CD14-positive monocyte (primary cell): Measurements from ENCODE around the gene ESRRA. TPM values are rescaled to one million over a fixed set of nuclear protein-coding genes. Genes with fewer than 3 reads are reported as not detected.

Experiments
- DNase-seq, 3 donors: peaks; one replicate each; pipeline ENCODE4 v3.0.0-alpha.2; 2011 to 2022
- H2AFZ ChIP-seq: 2 replicates; pipeline ENCODE4 v1.6.0; 2012; ENCODE audit warnings: mild to moderate bottlenecking, low read depth, low read length, inconsistent platforms; ENCODE audit not compliant: insufficient read depth, poor library complexity, severe bottlenecking
- H3K27ac ChIP-seq, 2 donors: 1 replicate in 1 of 2; 2 replicates in 1 of 2; pipeline ENCODE4 v1.5.1; 2012 to 2013; ENCODE audit warnings: low read length in 2 of 2, control low read depth in 1 of 2, inconsistent platforms in 1 of 2, low read depth in 1 of 2, mild to moderate bottlenecking in 1 of 2
- H3K27me3 ChIP-seq, 2 donors: one replicate each; pipeline versions ENCODE4 v1.6.0 to v1.6.1; 2011 to 2013; ENCODE audit warnings: low read length in 2 of 2; ENCODE audit not compliant: control insufficient read depth in 2 of 2, insufficient read depth in 2 of 2
- H3K36me3 ChIP-seq, 2 donors: replicated peaks in 1 of 2; 1 replicate in 1 of 2; 2 replicates in 1 of 2; pipeline versions ENCODE4 v1.5.1 to v1.6.1; 2012 to 2013; ENCODE audit warnings: low read length in 2 of 2, control low read depth in 1 of 2, inconsistent platforms in 1 of 2, mild to moderate bottlenecking in 1 of 2; ENCODE audit not compliant: insufficient read depth in 2 of 2, control insufficient read depth in 1 of 2
- H3K4me1 ChIP-seq, 2 donors: 1 replicate in 1 of 2; 2 replicates in 1 of 2; pipeline versions ENCODE4 v1.5.1 to v1.6.1; 2012 to 2013; ENCODE audit warnings: low read length in 2 of 2, control low read depth in 1 of 2, inconsistent platforms in 1 of 2, mild to moderate bottlenecking in 1 of 2, moderate library complexity in 1 of 2; ENCODE audit not compliant: insufficient read depth in 2 of 2, control insufficient read depth in 1 of 2
- H3K4me2 ChIP-seq: replicated peaks from 2 replicates; pipeline ENCODE3; 2012; ENCODE audit warnings: low read length, moderate library complexity, mild to moderate bottlenecking; ENCODE audit not compliant: poor library complexity, severe bottlenecking; ENCODE audit errors: extremely low read depth
- H3K4me3 ChIP-seq, 3 experiments: fragments of 200-600 bp in 1 of 3; sonication (generic) in 1 of 3; replicated peaks in 1 of 3; 1 replicate in 2 of 3; 2 replicates in 1 of 3; pipeline ENCODE4 v1.5.1; 2011 to 2013; ENCODE audit warnings: low read length in 3 of 3, mild to moderate bottlenecking in 3 of 3, control low read depth in 2 of 3, low read depth in 2 of 3, inconsistent platforms in 1 of 3, moderate library complexity in 1 of 3
- H3K79me2 ChIP-seq: 2 replicates; pipeline ENCODE4 v1.6.0; 2012; ENCODE audit warnings: mild to moderate bottlenecking, control low read depth, inconsistent platforms, low read length, moderate library complexity; ENCODE audit not compliant: insufficient read depth
- H3K9ac ChIP-seq: 2 replicates; pipeline ENCODE4 v1.6.0; 2017; ENCODE audit warnings: low read length, mild to moderate bottlenecking; ENCODE audit not compliant: insufficient read depth, poor library complexity, severe bottlenecking
- H3K9me3 ChIP-seq, 2 donors: replicated peaks in 1 of 2; 1 replicate in 1 of 2; 2 replicates in 1 of 2; pipeline versions ENCODE4 v1.5.1 to v1.6.1; 2012 to 2013; ENCODE audit warnings: low read length in 2 of 2, control low read depth in 1 of 2; ENCODE audit not compliant: control insufficient read depth in 1 of 2, insufficient read depth in 1 of 2
- H4K20me1 ChIP-seq: 2 replicates; pipeline ENCODE4 v1.6.0; 2012; ENCODE audit warnings: mild to moderate bottlenecking, low read length, control low read depth, moderate library complexity; ENCODE audit not compliant: insufficient read depth
- H3K27ac Mint-ChIP-seq, 7 donors: one replicate each; pipeline ENCODE4 v1.8.0; 2020; ENCODE audit warnings: mild to moderate bottlenecking in 7 of 7, mixed read lengths in 7 of 7, moderate library complexity in 6 of 7, inconsistent platforms in 2 of 7
- H3K27me3 Mint-ChIP-seq, 3 donors: one replicate each; pipeline ENCODE4 v1.8.0; 2021 to 2022; ENCODE audit warnings: low read depth in 3 of 3, mild to moderate bottlenecking in 3 of 3, mixed read lengths in 3 of 3, moderate library complexity in 3 of 3, inconsistent platforms in 1 of 3
- H3K36me3 Mint-ChIP-seq, 2 donors: one replicate each; pipeline ENCODE4 v1.8.0; 2020; ENCODE audit warnings: mixed read lengths in 2 of 2, inconsistent platforms in 1 of 2, mild to moderate bottlenecking in 1 of 2
- H3K4me1 Mint-ChIP-seq: one replicate; pipeline ENCODE4 v1.8.0; 2020; ENCODE audit warnings: mild to moderate bottlenecking, mixed read lengths
- H3K4me3 Mint-ChIP-seq, 2 donors: one replicate each; pipeline ENCODE4 v1.8.0; 2020; ENCODE audit warnings: mild to moderate bottlenecking in 2 of 2, mixed read lengths in 2 of 2, moderate library complexity in 1 of 2
- H3K9me3 Mint-ChIP-seq, 7 donors: one replicate each; pipeline ENCODE4 v1.8.0; 2020 to 2022; ENCODE audit warnings: mixed read lengths in 7 of 7, mild to moderate bottlenecking in 6 of 7, moderate library complexity in 6 of 7, inconsistent platforms in 2 of 7
- WGBS: methylation state at CpG from one replicate; pipeline ENCODE4 v1.1.5; 2013; ENCODE audit warnings: missing lambda C conversion rate; ENCODE audit not compliant: insufficient coverage; 5-methylcytosine and 5-hydroxymethylcytosine counted together
- intact Hi-C, 2 donors: fragments of 100-400 bp; cut with micrococcal nuclease; formaldehyde crosslinking; loops; one replicate each; pipeline versions ENCODE4 v1.15.0 to v1.15.1; 2023
- polyA plus RNA-seq, 3 donors: library from polyadenylated mRNA; depleted of rRNA in 1 of 3; unstranded in 2 of 3; stranded (reverse) in 1 of 3; fragments of 300-500 nt in 2 of 3; fragments of >200 nt in 1 of 3; fragmentation: Illumina TruSeq in 2 of 3; gene quantifications; 1 replicate in 2 of 3; 2 replicates in 1 of 3; pipeline ENCODE4 v1.2.3, GENCODE V29; 2012 to 2021
- TF ChIP-seq, protein P1 (sequence below): fragments of 200-600 bp; IDR thresholded peaks from one replicate; pipeline ENCODE4 v1.8.0; 2022; ENCODE audit warnings: antibody characterized with exemption, mild to moderate bottlenecking

Gene ESRRA
- polyA plus RNA-seq, 3 donors, result 15.3 to 45.7 (median 18.3) TPM

DNA sequence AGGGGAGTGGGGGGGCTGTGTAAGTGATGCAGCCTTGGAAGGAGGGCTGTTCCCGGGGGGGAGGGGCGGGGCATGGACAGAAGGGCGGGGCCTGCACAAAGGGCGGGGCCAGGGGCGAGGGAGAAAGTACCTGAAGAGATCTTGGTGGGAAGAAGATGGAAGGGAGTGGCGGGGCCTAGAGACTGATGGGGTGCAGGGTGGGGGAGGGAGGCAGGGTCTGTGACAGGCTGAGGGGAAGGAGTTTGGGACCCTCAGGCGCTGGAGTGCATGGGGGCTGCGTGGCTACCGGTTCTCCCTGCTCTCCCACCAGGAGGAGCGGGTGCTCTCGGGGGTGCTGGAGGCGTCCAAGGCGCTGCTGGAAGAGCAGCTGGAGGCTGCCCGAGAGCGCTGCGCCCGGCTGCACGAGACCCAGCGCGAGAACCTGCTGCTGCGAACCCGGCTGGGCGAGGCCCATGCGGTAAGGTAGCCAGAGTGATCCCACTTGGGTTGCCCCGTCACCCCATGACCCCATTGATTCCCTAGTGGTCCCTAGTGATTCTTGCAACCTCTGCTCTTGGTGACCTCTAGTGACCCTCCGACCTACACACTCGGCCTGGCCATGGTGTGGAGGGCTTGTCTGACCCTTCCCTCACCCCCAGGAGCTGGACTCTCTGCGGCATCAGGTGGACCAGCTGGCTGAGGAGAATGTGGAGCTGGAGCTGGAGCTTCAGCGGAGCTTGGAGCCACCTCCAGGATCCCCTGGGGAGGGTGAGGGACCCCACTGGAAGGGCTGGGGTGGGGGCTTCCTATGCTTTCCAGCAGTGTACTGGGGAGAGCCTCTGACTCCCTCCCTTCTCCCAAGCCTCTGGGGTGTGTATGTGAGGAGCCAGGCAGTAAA lies 37.8 kb downstream of the ESRRA start:
- peaks cover 36 to 55% of the 10 kb centered on the region in 2 donors for H3K4me1 ChIP-seq
- Mint-ChIP-seq H3K4me3 (peak overlapping the region; percentile 55 to 82), H3K36me3 (peaks cover 31 to 57% of the 10 kb centered on the region in 2 donors), H3K27me3 (no peaks in the 10 kb centered on the region), H3K27ac (peak overlapping the region in 5 of 7 donors; percentile 25 to 75 (median 56)), H3K4me1 (peaks cover 52% of the 10 kb centered on the region), H3K9me3 (no peaks in the 10 kb centered on the region)
- peak overlapping the region; percentile 27 for H2AFZ ChIP-seq
- peak overlapping the region in 1 of 3 experiments; percentile 93 for H3K4me3 ChIP-seq
- peaks cover 46% of the 10 kb centered on the region for H3K79me2 ChIP-seq
- no peak for DNase-seq
- TF ChIP-seq, protein P1, sequence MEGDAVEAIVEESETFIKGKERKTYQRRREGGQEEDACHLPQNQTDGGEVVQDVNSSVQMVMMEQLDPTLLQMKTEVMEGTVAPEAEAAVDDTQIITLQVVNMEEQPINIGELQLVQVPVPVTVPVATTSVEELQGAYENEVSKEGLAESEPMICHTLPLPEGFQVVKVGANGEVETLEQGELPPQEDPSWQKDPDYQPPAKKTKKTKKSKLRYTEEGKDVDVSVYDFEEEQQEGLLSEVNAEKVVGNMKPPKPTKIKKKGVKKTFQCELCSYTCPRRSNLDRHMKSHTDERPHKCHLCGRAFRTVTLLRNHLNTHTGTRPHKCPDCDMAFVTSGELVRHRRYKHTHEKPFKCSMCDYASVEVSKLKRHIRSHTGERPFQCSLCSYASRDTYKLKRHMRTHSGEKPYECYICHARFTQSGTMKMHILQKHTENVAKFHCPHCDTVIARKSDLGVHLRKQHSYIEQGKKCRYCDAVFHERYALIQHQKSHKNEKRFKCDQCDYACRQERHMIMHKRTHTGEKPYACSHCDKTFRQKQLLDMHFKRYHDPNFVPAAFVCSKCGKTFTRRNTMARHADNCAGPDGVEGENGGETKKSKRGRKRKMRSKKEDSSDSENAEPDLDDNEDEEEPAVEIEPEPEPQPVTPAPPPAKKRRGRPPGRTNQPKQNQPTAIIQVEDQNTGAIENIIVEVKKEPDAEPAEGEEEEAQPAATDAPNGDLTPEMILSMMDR, result no peak
- no peaks in the 10 kb centered on the region for H3K9me3 ChIP-seq
- intact Hi-C loops, result loop anchor here in 1 of 2 donors (5.0 kb wide), 1 partner anchor 36 kb away; the partner anchor contains the start of gene ESRRA
- WGBS, result 94% methylated on average over 19 of the region's 29 CpGs
- no peak overlapping the region for H3K27ac ChIP-seq
- H3K9ac ChIP-seq, result no peak overlapping the region
- peaks cover 70% of the 10 kb centered on the region for H4K20me1 ChIP-seq
- H3K27me3 ChIP-seq, result no peaks in the 10 kb centered on the region
- H3K36me3 ChIP-seq, result peaks cover 37 to 45% of the 10 kb centered on the region in 2 donors
- peak overlapping the region; percentile 87 for H3K4me2 ChIP-seq

DNA sequence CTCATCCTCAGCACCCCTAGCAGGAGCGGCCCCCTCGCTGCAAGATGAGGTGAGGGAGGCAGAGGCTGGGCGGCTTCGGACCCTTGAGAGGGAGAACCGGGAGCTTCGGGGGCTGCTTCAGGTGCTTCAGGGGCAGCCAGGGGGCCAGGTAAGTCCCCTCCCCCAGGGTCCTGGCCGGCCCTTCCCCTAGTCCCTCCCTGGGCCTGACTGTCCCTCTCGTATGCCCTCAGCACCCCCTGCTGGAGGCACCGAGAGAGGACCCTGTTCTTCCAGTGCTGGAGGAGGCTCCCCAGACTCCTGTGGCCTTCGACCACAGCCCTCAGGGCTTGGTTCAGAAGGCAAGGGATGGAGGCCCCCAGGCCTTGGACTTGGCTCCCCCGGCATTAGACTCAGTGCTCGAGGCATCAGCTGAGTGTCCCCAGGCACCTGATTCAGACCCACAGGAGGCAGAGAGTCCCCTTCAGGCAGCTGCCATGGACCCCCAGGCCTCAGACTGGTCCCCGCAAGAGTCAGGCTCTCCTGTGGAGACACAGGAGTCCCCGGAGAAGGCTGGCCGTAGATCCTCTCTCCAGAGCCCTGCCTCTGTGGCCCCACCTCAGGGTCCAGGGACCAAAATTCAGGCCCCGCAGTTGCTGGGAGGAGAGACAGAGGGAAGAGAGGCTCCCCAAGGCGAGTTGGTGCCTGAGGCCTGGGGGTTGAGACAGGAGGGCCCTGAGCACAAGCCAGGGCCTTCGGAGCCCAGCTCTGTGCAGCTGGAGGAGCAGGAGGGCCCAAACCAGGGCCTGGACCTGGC lies 38.6 kb downstream of the ESRRA start:
- Mint-ChIP-seq H3K27me3 (no peaks in the 10 kb centered on the region), H3K27ac (no peak overlapping the region), H3K9me3 (peaks cover 0 to 1% (median 0%) of the 10 kb centered on the region in 7 donors), H3K4me1 (peaks cover 50% of the 10 kb centered on the region), H3K36me3 (peaks cover 32 to 64% of the 10 kb centered on the region in 2 donors), H3K4me3 (no peak overlapping the region)
- Histone ChIP-seq H3K4me2 (no peak overlapping the region), H2AFZ (no peak overlapping the region), H3K4me1 (peaks cover 35 to 51% of the 10 kb centered on the region in 2 donors), H3K9me3 (no peaks in the 10 kb centered on the region), H3K4me3 (no peak overlapping the region), H3K79me2 (peaks cover 46% of the 10 kb centered on the region), H3K36me3 (peaks cover 46 to 53% of the 10 kb centered on the region in 2 donors), H4K20me1 (peaks cover 78% of the 10 kb centered on the region), H3K9ac (no peak overlapping the region), H3K27me3 (no peaks in the 10 kb centered on the region), H3K27ac (no peak overlapping the region)
- no peak for DNase-seq
- intact Hi-C loops, result loop anchor here in 1 of 2 donors (5.0 kb wide), 1 partner anchor 37 kb away; the partner anchor contains the start of gene ESRRA
- WGBS, result 94% methylated on average over 18 of the region's 18 CpGs
- TF ChIP-seq, protein P1, result peak; percentile 22
